Prostate gland (tissue), 2 donors: Measurements from ENCODE around the gene ARID5A.

Source experiments
- POLR2A ChIP-seq: fragments of 450-650 bp; IDR thresholded peaks from one replicate; pipeline ENCODE4 v1.6.1; 2016; ENCODE audit warnings: antibody characterized with exemption, mild to moderate bottlenecking
- TF ChIP-seq, protein P1 (sequence below), 4 experiments: fragments of 200-600 bp in 2 of 4; fragments of 450-650 bp in 2 of 4; sonication (generic) in 2 of 4; IDR thresholded peaks; 1 replicate in 3 of 4; 2 replicates in 1 of 4; pipeline ENCODE4 v1.5.1; 2016 to 2019; ENCODE audit warnings: antibody characterized with exemption in 4 of 4, mild to moderate bottlenecking in 2 of 4, moderate library complexity in 2 of 4

GRCh38 chr2:96520231-96520630 lies 16.3 kb upstream of the ARID5A start:
- TF ChIP-seq, protein P1, sequence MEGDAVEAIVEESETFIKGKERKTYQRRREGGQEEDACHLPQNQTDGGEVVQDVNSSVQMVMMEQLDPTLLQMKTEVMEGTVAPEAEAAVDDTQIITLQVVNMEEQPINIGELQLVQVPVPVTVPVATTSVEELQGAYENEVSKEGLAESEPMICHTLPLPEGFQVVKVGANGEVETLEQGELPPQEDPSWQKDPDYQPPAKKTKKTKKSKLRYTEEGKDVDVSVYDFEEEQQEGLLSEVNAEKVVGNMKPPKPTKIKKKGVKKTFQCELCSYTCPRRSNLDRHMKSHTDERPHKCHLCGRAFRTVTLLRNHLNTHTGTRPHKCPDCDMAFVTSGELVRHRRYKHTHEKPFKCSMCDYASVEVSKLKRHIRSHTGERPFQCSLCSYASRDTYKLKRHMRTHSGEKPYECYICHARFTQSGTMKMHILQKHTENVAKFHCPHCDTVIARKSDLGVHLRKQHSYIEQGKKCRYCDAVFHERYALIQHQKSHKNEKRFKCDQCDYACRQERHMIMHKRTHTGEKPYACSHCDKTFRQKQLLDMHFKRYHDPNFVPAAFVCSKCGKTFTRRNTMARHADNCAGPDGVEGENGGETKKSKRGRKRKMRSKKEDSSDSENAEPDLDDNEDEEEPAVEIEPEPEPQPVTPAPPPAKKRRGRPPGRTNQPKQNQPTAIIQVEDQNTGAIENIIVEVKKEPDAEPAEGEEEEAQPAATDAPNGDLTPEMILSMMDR (IDR thresholded peaks at IDR 0.05) = no peak
- TF ChIP-seq POLR2A = no peak
